Activated CD8-positive, alpha-beta memory T cell treated with anti-CD3 and anti-CD28 coated beads, Interleukin-2, amount 50 U/mL, for 4 hours (primary cell): ENCODE results near the gene CCNE1.

Source experiments
- DNase-seq: peaks from one replicate; pipeline ENCODE4 v3.0.0-alpha.2; 2020

CCNE1 gene

GRCh38 chr19:29849208-29849607 lies 37.4 kb downstream of the CCNE1 start:
- DNase-seq, result no peak

- no peak for DNase-seq
Measured at GRCh38 chr19:29850482-29850881, 38.7 kb downstream of the CCNE1 start.

- DNase-seq, result no peak
Measured at GRCh38 chr19:29851769-29852521, 40.2 kb downstream of the CCNE1 start.

GRCh38 chr19:29854033-29854432 lies 42.2 kb downstream of the CCNE1 start:
- DNase-seq, result no peak

GRCh38 chr19:29855087-29855486 lies 43.3 kb downstream of the CCNE1 start:
- DNase-seq, result no peak

GRCh38 chr19:29855741-29856500 lies 44.1 kb downstream of the CCNE1 start:
- no peak for DNase-seq

- DNase-seq, result peak; percentile 41
Measured at GRCh38 chr19:29858000-29858596, 46.3 kb downstream of the CCNE1 start.

- DNase-seq, result no peak
Measured at GRCh38 chr19:29858621-29859020, 46.8 kb downstream of the CCNE1 start.

GRCh38 chr19:29860492-29860891 lies 48.7 kb downstream of the CCNE1 start:
- no peak for DNase-seq

- DNase-seq, result no peak
Measured at GRCh38 chr19:29861574-29861973, 49.8 kb downstream of the CCNE1 start.

- no peak for DNase-seq
Measured at GRCh38 chr19:29866011-29866410, 54.2 kb downstream of the CCNE1 start.

GRCh38 chr19:29867984-29868383 lies 56.2 kb downstream of the CCNE1 start:
- DNase-seq, result no peak

GRCh38 chr19:29871143-29871542 lies 59.4 kb downstream of the CCNE1 start:
- DNase-seq, result no peak

GRCh38 chr19:29872224-29872731 lies 60.5 kb downstream of the CCNE1 start:
- DNase-seq, result no peak

- DNase-seq, result peak; percentile 74
Measured at GRCh38 chr19:29873024-29873800, 61.4 kb downstream of the CCNE1 start.
